Loucy (cell line): Measurements from ENCODE around the gene BIRC2.

Source experiments
- EZH2phosphoT487 ChIP-seq: fragments of 200-600 bp; IDR thresholded peaks from 2 replicates; pipeline ENCODE4 v1.6.1; 2018; ENCODE audit warnings: antibody characterized with exemption, mild to moderate bottlenecking, moderate library complexity, borderline replicate concordance
- TF ChIP-seq, protein P1 (sequence below): fragments of 200-600 bp; sonication (generic); conservative IDR thresholded peaks from 2 replicates; pipeline ENCODE4 v1.5.1; 2014; ENCODE audit warnings: mild to moderate bottlenecking, antibody characterized with exemption, low read length

DNA sequence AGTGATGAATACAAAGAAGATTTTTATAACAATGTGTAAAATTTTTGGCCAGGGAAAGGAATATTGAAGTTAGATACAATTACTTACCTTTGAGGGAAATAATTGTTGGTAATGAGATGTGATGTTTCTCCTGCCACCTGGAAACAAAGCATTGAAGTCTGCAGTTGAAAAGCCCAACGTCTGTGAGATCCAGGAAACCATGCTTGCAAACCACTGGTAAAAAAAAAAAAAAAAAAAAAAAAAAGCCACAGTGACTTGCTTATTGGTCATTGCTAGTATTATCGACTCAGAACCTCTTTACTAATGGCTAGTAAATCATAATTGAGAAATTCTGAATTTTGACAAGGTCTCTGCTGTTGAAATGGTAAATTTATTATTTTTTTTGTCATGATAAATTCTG lies 24.5 kb upstream of the BIRC2 start:
- TF ChIP-seq EZH2phosphoT487: no peak
- TF ChIP-seq, protein P1, sequence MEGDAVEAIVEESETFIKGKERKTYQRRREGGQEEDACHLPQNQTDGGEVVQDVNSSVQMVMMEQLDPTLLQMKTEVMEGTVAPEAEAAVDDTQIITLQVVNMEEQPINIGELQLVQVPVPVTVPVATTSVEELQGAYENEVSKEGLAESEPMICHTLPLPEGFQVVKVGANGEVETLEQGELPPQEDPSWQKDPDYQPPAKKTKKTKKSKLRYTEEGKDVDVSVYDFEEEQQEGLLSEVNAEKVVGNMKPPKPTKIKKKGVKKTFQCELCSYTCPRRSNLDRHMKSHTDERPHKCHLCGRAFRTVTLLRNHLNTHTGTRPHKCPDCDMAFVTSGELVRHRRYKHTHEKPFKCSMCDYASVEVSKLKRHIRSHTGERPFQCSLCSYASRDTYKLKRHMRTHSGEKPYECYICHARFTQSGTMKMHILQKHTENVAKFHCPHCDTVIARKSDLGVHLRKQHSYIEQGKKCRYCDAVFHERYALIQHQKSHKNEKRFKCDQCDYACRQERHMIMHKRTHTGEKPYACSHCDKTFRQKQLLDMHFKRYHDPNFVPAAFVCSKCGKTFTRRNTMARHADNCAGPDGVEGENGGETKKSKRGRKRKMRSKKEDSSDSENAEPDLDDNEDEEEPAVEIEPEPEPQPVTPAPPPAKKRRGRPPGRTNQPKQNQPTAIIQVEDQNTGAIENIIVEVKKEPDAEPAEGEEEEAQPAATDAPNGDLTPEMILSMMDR: no peak
